SK-N-SH treated with all-trans-retinoic acid at 6 μM for 48 hours (cell line): ENCODE data around the gene SLC6A20.

Experiments
- ATAC-seq: fragments of 200-7000 bp; cut with Tn5 transposase; 3 replicates; pipeline ENCODE4 v1.9.1; 2020; ENCODE audit warnings: mild to moderate bottlenecking, moderate library complexity
- ARNTL ChIP-seq: fragments of 450-650 bp; formaldehyde crosslinking; IDR thresholded peaks from 2 replicates; pipeline ENCODE4 v1.5.0; 2020; ENCODE audit warnings: low read depth, mild to moderate bottlenecking, moderate library complexity, borderline replicate concordance
- BACH2 ChIP-seq: fragments of 250-450 bp; sonication (Bioruptor Pico); IDR thresholded peaks from 2 replicates; pipeline ENCODE4 v1.9.0; 2021; ENCODE audit warnings: mild to moderate bottlenecking, borderline replicate concordance
- CREB5 ChIP-seq: fragments of 250-450 bp; sonication (Bioruptor Pico); IDR thresholded peaks from 2 replicates; pipeline ENCODE4 v1.5.1; 2020; ENCODE audit warnings: low read depth, mild to moderate bottlenecking, moderate library complexity
- ESRRG ChIP-seq: fragments of 250-450 bp; sonication (Bioruptor Pico); IDR thresholded peaks from 2 replicates; pipeline ENCODE4 v1.6.1; 2021; ENCODE audit warnings: mild to moderate bottlenecking
- ISL1 ChIP-seq: fragments of 250-450 bp; sonication (Bioruptor Pico); IDR thresholded peaks from 2 replicates; pipeline ENCODE4 v2.1.2; 2022; ENCODE audit warnings: mild to moderate bottlenecking, moderate library complexity
- OSR1 ChIP-seq: fragments of 250-450 bp; sonication (Bioruptor Pico); IDR thresholded peaks from 2 replicates; pipeline ENCODE4 v1.8.0; 2022; ENCODE audit warnings: moderate library complexity, mild to moderate bottlenecking, inconsistent platforms
- PATZ1 ChIP-seq: fragments of 250-450 bp; sonication (Bioruptor Pico); IDR thresholded peaks from 2 replicates; pipeline ENCODE4 v1.8.0; 2020; ENCODE audit warnings: mild to moderate bottlenecking, moderate library complexity, borderline replicate concordance
- POU6F1 ChIP-seq: fragments of 250-450 bp; sonication (Bioruptor Pico); IDR thresholded peaks from 2 replicates; pipeline ENCODE4 v1.8.0; 2021; ENCODE audit warnings: low read depth, mild to moderate bottlenecking, moderate library complexity, borderline replicate concordance
- PPARA ChIP-seq: fragments of 250-450 bp; sonication (Bioruptor Pico); IDR thresholded peaks from 2 replicates; pipeline ENCODE4 v1.5.0; 2020; ENCODE audit warnings: mild to moderate bottlenecking, borderline replicate concordance
- RARB ChIP-seq: fragments of 250-450 bp; sonication (Bioruptor Pico); IDR thresholded peaks from 2 replicates; pipeline ENCODE4 v1.8.0; 2021; ENCODE audit warnings: mild to moderate bottlenecking, moderate library complexity
- SNAI2 ChIP-seq: fragments of 250-450 bp; sonication (Bioruptor Pico); IDR thresholded peaks from 2 replicates; pipeline ENCODE4 v1.5.0; 2020; ENCODE audit warnings: mild to moderate bottlenecking, moderate library complexity
- TOX ChIP-seq: fragments of 250-450 bp; sonication (Bioruptor Pico); IDR thresholded peaks from 2 replicates; pipeline ENCODE4 v1.8.0; 2021; ENCODE audit warnings: mild to moderate bottlenecking, moderate library complexity, borderline replicate concordance
- TSHZ2 ChIP-seq: fragments of 250-450 bp; sonication (Bioruptor Pico); IDR thresholded peaks from 2 replicates; pipeline ENCODE4 v1.5.0; 2020; ENCODE audit warnings: mild to moderate bottlenecking, moderate library complexity
- ZC3H10 ChIP-seq: fragments of 250-450 bp; sonication (Bioruptor Pico); IDR thresholded peaks from 2 replicates; pipeline ENCODE4 v1.5.1; 2021; ENCODE audit warnings: mild to moderate bottlenecking, moderate library complexity
- ZFP3 ChIP-seq: fragments of 250-450 bp; sonication (Bioruptor Pico); IDR thresholded peaks from 2 replicates; pipeline ENCODE4 v1.5.0; 2020; ENCODE audit warnings: mild to moderate bottlenecking, moderate library complexity
- ZNF565 ChIP-seq: fragments of 450-650 bp; formaldehyde crosslinking; conservative IDR thresholded peaks from 2 replicates; pipeline ENCODE4 v1.5.0; 2020; ENCODE audit warnings: low read depth, mild to moderate bottlenecking, moderate library complexity
- ZNF70 ChIP-seq: fragments of 450-650 bp; formaldehyde crosslinking; IDR thresholded peaks from 2 replicates; pipeline ENCODE4 v1.5.0; 2020; ENCODE audit warnings: mild to moderate bottlenecking, moderate library complexity
- ZNF8 ChIP-seq: fragments of 450-650 bp; formaldehyde crosslinking; IDR thresholded peaks from 2 replicates; pipeline ENCODE4 v1.5.0; 2020; ENCODE audit warnings: mild to moderate bottlenecking, moderate library complexity

Gene SLC6A20

GRCh38 chr3:45777746-45778386, 18.5 kb downstream of the SLC6A20 start:
- TF ChIP-seq ISL1 (CRISPR knock-in tag), result no peak
- no peak for TF ChIP-seq ZC3H10
- no peak for TF ChIP-seq BACH2 (CRISPR knock-in tag)
- TF ChIP-seq RARB, result no peak
- no peak for TF ChIP-seq ZNF8 (CRISPR knock-in tag)
- TF ChIP-seq OSR1 (CRISPR knock-in tag), result no peak
- TF ChIP-seq TSHZ2 (CRISPR knock-in tag), result no peak
- TF ChIP-seq POU6F1 (CRISPR knock-in tag), result no peak
- TF ChIP-seq TOX (CRISPR knock-in tag), result no peak
- no peak for TF ChIP-seq ZNF565 (CRISPR knock-in tag)
- no peak for TF ChIP-seq PPARA (CRISPR knock-in tag)
- no peak for TF ChIP-seq PATZ1 (CRISPR knock-in tag)
- no peak for TF ChIP-seq ZNF70 (CRISPR knock-in tag)
- TF ChIP-seq ARNTL, result no peak
- no peak for TF ChIP-seq SNAI2 (CRISPR knock-in tag)
- no peak for TF ChIP-seq ESRRG (CRISPR knock-in tag)
- no peak for TF ChIP-seq CREB5 (CRISPR knock-in tag)
- ATAC-seq, result no peak

- ATAC-seq, result no peak
- TF ChIP-seq ARNTL, result no peak
- no peak for TF ChIP-seq TSHZ2 (CRISPR knock-in tag)
- TF ChIP-seq ZFP3, result no peak
- no peak for TF ChIP-seq BACH2 (CRISPR knock-in tag)
- TF ChIP-seq, all 23 proteins: peak for 0
Measured at GRCh38 chr3:45777111-45777745, 19.1 kb downstream of the SLC6A20 start.

- no peak for ATAC-seq
- no peak for TF ChIP-seq ZNF8 (CRISPR knock-in tag)
Measured at GRCh38 chr3:45776611-45777010, 19.7 kb downstream of the SLC6A20 start.
